Left lung (tissue), 10 donors: ENCODE data around the gene GSTM2. TPM values are rescaled to one million over a fixed set of nuclear protein-coding genes. Genes with fewer than 3 reads are reported as not detected.
"Not testable (repeated sequence)": the region's sequence is repeated elsewhere in the genome, so short reads cannot be mapped to it uniquely, and the experiment has no call there.

ENCODE experiments used
- ATAC-seq: fragments of 200-7000 bp; cut with Tn5 transposase; one replicate; pipeline ENCODE4 v1.9.1; 2020; ENCODE audit warnings: moderate library complexity
- DNase-seq, 4 donors: peaks; one replicate each; pipeline ENCODE4 v3.0.0-alpha.2; 2013 to 2020
- H3K27ac ChIP-seq, 2 donors: fragments of 200-600 bp; sonication (generic) in 1 of 2; one replicate each; pipeline versions ENCODE4 v1.5.0 to v1.8.0; 2020 to 2021
- H3K27me3 ChIP-seq, 2 donors: fragments of 200-600 bp; sonication (generic) in 1 of 2; one replicate each; pipeline versions ENCODE4 v1.5.0 to v1.8.0; 2020 to 2021
- H3K36me3 ChIP-seq, 2 donors: fragments of 200-600 bp; sonication (generic) in 1 of 2; one replicate each; pipeline versions ENCODE4 v1.5.0 to v1.8.0; 2020 to 2021
- H3K4me1 ChIP-seq, 2 donors: fragments of 200-600 bp; one replicate each; pipeline ENCODE4 v1.8.0; 2021
- H3K4me3 ChIP-seq, 2 donors: fragments of 200-600 bp; sonication (generic) in 1 of 2; one replicate each; pipeline versions ENCODE4 v1.5.0 to v1.8.0; 2020 to 2021; ENCODE audit warnings: mild to moderate bottlenecking in 1 of 2
- H3K9me3 ChIP-seq, 2 donors: fragments of 200-600 bp; sonication (generic) in 1 of 2; one replicate each; pipeline versions ENCODE4 v1.5.0 to v1.8.0; 2020 to 2021
- CTCF ChIP-seq, 2 donors: fragments of 200-600 bp; sonication (generic) in 1 of 2; IDR thresholded peaks; one replicate each; pipeline versions ENCODE4 v1.5.0 to v1.8.0; 2021; ENCODE audit warnings: antibody characterized with exemption in 2 of 2
- intact Hi-C, 2 donors: fragments of 100-400 bp; cut with DNase I; formaldehyde crosslinking; loops; one replicate each; pipeline versions ENCODE4 v1.11.2 to v1.14.2; 2022
- polyA plus RNA-seq, 6 donors: library from polyadenylated mRNA; unstranded; fragments of 120-200 nt; gene quantifications; one replicate each; pipeline ENCODE4 v1.2.1, GENCODE V29; 2013; ENCODE audit not compliant: insufficient read length in 6 of 6
- total RNA-seq, 2 donors: library from RNA; stranded (reverse); fragmentation: NEBNext Ultra II Directional; extraction: Animal tissue kit (Norgen Biotek cat#: 25700); gene quantifications; one replicate each; pipeline ENCODE4 v1.2.1, GENCODE V29; 2021
- donor health status: DM: no; HTN: yes; CAD: no.
- donor health status: DM: no; HTN: no; CAD: no.

The GSTM2 gene
- total and polyA plus RNA-seq, 8 donors = 25.4 to 281 (median 225) TPM

- TF ChIP-seq CTCF (IDR thresholded peaks at IDR 0.05) = no peak
- no peaks in the 10 kb centered on the region for H3K9me3 ChIP-seq
- no peak for DNase-seq
- ATAC-seq = no peak
- intact Hi-C loops = no loop called here
- peaks cover 0 to 15% of the 10 kb centered on the region in 2 donors for H3K4me1 ChIP-seq
- H3K27me3 ChIP-seq = no peaks in the 10 kb centered on the region
- no peak overlapping the region for H3K4me3 ChIP-seq
- H3K27ac ChIP-seq = no peak overlapping the region
- H3K36me3 ChIP-seq = peaks cover 0 to 4% of the 10 kb centered on the region in 2 donors
These were observed 1.5 kb downstream of the GSTM2 start for GRCh38 chr1:109669246-109669948.

- DNase-seq, H3K36me3 ChIP-seq, H3K27ac ChIP-seq, H3K4me3 ChIP-seq, H3K27me3 ChIP-seq, ATAC-seq, H3K9me3 ChIP-seq: not testable (repeated sequence)
- intact Hi-C loops = loop anchor here in 1 of 2 donors (5.0 kb wide), 1 partner anchor 47 kb away; no protein-coding TSS in a partner anchor
- H3K4me1 ChIP-seq = peaks cover 0 to 15% of the 10 kb centered on the region in 2 donors
These were observed 2.1 kb downstream of the GSTM2 start for GRCh38 chr1:109669949-109670302.

GRCh38 chr1:109671067-109671466 lies 3.2 kb downstream of the GSTM2 start:
- DNase-seq (no peak), ATAC-seq (no peak)
- Histone ChIP-seq H3K27ac (no peak overlapping the region), H3K4me3 (no peak overlapping the region), H3K9me3 (no peaks in the 10 kb centered on the region), H3K4me1 (peaks cover 0 to 15% of the 10 kb centered on the region in 2 donors), H3K27me3 (no peaks in the 10 kb centered on the region), H3K36me3 (peaks cover 0 to 4% of the 10 kb centered on the region in 2 donors)
- intact Hi-C loops = loop anchor here in 1 of 2 donors (5.0 kb wide), 1 partner anchor 46 kb away; no protein-coding TSS in a partner anchor
- no peak for TF ChIP-seq CTCF (IDR thresholded peaks at IDR 0.05)

GRCh38 chr1:109673861-109674260 lies 6.0 kb downstream of the GSTM2 start:
- not testable (repeated sequence) for H3K4me1 ChIP-seq, DNase-seq, ATAC-seq, H3K36me3 ChIP-seq, H3K4me3 ChIP-seq, H3K27ac ChIP-seq, H3K27me3 ChIP-seq, H3K9me3 ChIP-seq
- intact Hi-C loops = loop anchor here in 1 of 2 donors (5.0 kb wide), 1 partner anchor 43 kb away; no protein-coding TSS in a partner anchor

GRCh38 chr1:109676683-109677381 lies 9.0 kb downstream of the GSTM2 start:
- H3K4me3 ChIP-seq, intact Hi-C loops, H3K4me1 ChIP-seq, H3K27ac ChIP-seq, H3K9me3 ChIP-seq, H3K36me3 ChIP-seq, DNase-seq, H3K27me3 ChIP-seq, ATAC-seq: not testable (repeated sequence)

GRCh38 chr1:109677459-109677858 lies 9.6 kb downstream of the GSTM2 start:
- Histone ChIP-seq H3K9me3 (no peaks in the 10 kb centered on the region), H3K36me3 (peaks cover 0 to 4% of the 10 kb centered on the region in 2 donors), H3K4me1 (no peaks in the 10 kb centered on the region), H3K27ac (no peak overlapping the region), H3K4me3 (no peak overlapping the region), H3K27me3 (no peaks in the 10 kb centered on the region)
- no peak for TF ChIP-seq CTCF (IDR thresholded peaks at IDR 0.05)
- intact Hi-C loops = no loop called here
- DNase-seq (no peak), ATAC-seq (no peak)

- H3K27ac ChIP-seq, intact Hi-C loops, H3K4me1 ChIP-seq, H3K4me3 ChIP-seq, ATAC-seq, DNase-seq, H3K9me3 ChIP-seq, H3K36me3 ChIP-seq, H3K27me3 ChIP-seq: not testable (repeated sequence)
These were observed 10.8 kb downstream of the GSTM2 start for GRCh38 chr1:109678637-109679036.

- H3K9me3 ChIP-seq, H3K4me3 ChIP-seq, H3K27ac ChIP-seq, H3K4me1 ChIP-seq, DNase-seq, intact Hi-C loops, ATAC-seq, H3K27me3 ChIP-seq, H3K36me3 ChIP-seq: not testable (repeated sequence)
These were observed 16.9 kb downstream of the GSTM2 start for GRCh38 chr1:109684777-109685176.

- H3K36me3 ChIP-seq, H3K4me1 ChIP-seq, intact Hi-C loops, DNase-seq, H3K4me3 ChIP-seq, H3K27me3 ChIP-seq, H3K9me3 ChIP-seq, ATAC-seq, H3K27ac ChIP-seq: not testable (repeated sequence)
These were observed 17.5 kb downstream of the GSTM2 start for GRCh38 chr1:109685399-109685798.

- DNase-seq, H3K9me3 ChIP-seq, H3K4me3 ChIP-seq, H3K36me3 ChIP-seq, intact Hi-C loops, H3K27me3 ChIP-seq, H3K27ac ChIP-seq, H3K4me1 ChIP-seq, ATAC-seq: not testable (repeated sequence)
These were observed 18.0 kb downstream of the GSTM2 start for GRCh38 chr1:109685890-109686289.
